Superior temporal gyrus (tissue), 1 donor: Measurements from ENCODE around the gene FFAR4.

Experiments
- DNase-seq: peaks from one replicate; pipeline ENCODE4 v3.0.0-alpha.2; 2016; ENCODE audit errors: extremely low spot score

Gene FFAR4

GRCh38 chr10:93600446-93601145 is 34.1 kb downstream of the FFAR4 start:
- DNase-seq = no peak

- DNase-seq = no peak
Observed at GRCh38 chr10:93601146-93601773, 34.8 kb downstream of the FFAR4 start, which contains the start of gene RBP4. TSS of gene RBP4 (minus strand) at chr10:93601235. CDS start at chr10:93601028, 207 bp downstream.

- no peak for DNase-seq
Observed at GRCh38 chr10:93601774-93602162, 35.3 kb downstream of the FFAR4 start.

- DNase-seq = no peak
Observed at GRCh38 chr10:93603023-93603422, 36.6 kb downstream of the FFAR4 start.

- DNase-seq = no peak
Observed at GRCh38 chr10:93604146-93604545, 37.7 kb downstream of the FFAR4 start.

GRCh38 chr10:93608421-93608820 is 42.0 kb downstream of the FFAR4 start:
- DNase-seq = no peak

GRCh38 chr10:93612311-93612710 is 45.8 kb downstream of the FFAR4 start, which contains the start of gene PDE6C:
TSS of gene PDE6C (plus strand) at chr10:93612537. CDS start at chr10:93612726, 189 bp downstream.
- DNase-seq = no peak

- no peak for DNase-seq
Observed at GRCh38 chr10:93613126-93613525, 46.7 kb downstream of the FFAR4 start.

- no peak for DNase-seq
Observed at GRCh38 chr10:93614101-93614825, 47.8 kb downstream of the FFAR4 start.

GRCh38 chr10:93615576-93616235 is 49.2 kb downstream of the FFAR4 start:
- no peak for DNase-seq

GRCh38 chr10:93620925-93621324 is 54.5 kb downstream of the FFAR4 start:
- no peak for DNase-seq

GRCh38 chr10:93622942-93623341 is 56.5 kb downstream of the FFAR4 start:
- DNase-seq = no peak

- DNase-seq = no peak
Observed at GRCh38 chr10:93628858-93629257, 62.4 kb downstream of the FFAR4 start.

GRCh38 chr10:93629647-93630305 is 63.3 kb downstream of the FFAR4 start:
- no peak for DNase-seq

GRCh38 chr10:93630625-93631557 is 64.4 kb downstream of the FFAR4 start:
- no peak for DNase-seq
